ENCODE measurements around the gene C1orf21.

Gene C1orf21

GRCh38 chr1:184533915-184534314, 147.1 kb downstream of the C1orf21 start:
- Mint-ChIP-seq H3K36me3 (ENCODE audit: low read depth) (no peaks in the 10 kb centered on the region), H3K4me1 (peaks cover 4% of the 10 kb centered on the region), H3K27ac (no peak overlapping the region), H3K27me3 (peaks cover 2% of the 10 kb centered on the region), H3K4me3 (no peak overlapping the region), H3K9me3 (peaks cover 2% of the 10 kb centered on the region)
- no peak for DNase-seq
- ATAC-seq = no peak

GRCh38 chr1:184534690-184535089, 147.9 kb downstream of the C1orf21 start:
- H3K27me3 Mint-ChIP-seq = peaks cover 2% of the 10 kb centered on the region
- ATAC-seq = no peak
- DNase-seq = no peak
- H3K4me1 Mint-ChIP-seq = peaks cover 4% of the 10 kb centered on the region
- no peak overlapping the region for H3K27ac Mint-ChIP-seq
- H3K4me3 Mint-ChIP-seq = no peak overlapping the region
- H3K36me3 Mint-ChIP-seq (ENCODE audit: low read depth) = no peaks in the 10 kb centered on the region
- peaks cover 7% of the 10 kb centered on the region for H3K9me3 Mint-ChIP-seq

GRCh38 chr1:184535191-184535970, 148.6 kb downstream of the C1orf21 start:
- H3K4me3 Mint-ChIP-seq = no peak overlapping the region

GRCh38 chr1:184536246-184536985, 149.6 kb downstream of the C1orf21 start:
- H3K27ac Mint-ChIP-seq = no peak overlapping the region
- no peak overlapping the region for H3K4me3 Mint-ChIP-seq

More at GRCh38 chr1:184535191-184535970, 148.6 kb downstream of the C1orf21 start:
- ATAC-seq (no peak), DNase-seq (no peak)
- Mint-ChIP-seq H3K27me3 (peaks cover 2% of the 10 kb centered on the region), H3K36me3 (ENCODE audit: low read depth) (no peaks in the 10 kb centered on the region), H3K27ac (no peak overlapping the region), H3K9me3 (peaks cover 7% of the 10 kb centered on the region), H3K4me1 (peaks cover 4% of the 10 kb centered on the region)

GRCh38 chr1:184539580-184539979, 152.8 kb downstream of the C1orf21 start:
- H3K9me3 Mint-ChIP-seq = peaks cover 7% of the 10 kb centered on the region
- H3K27me3 Mint-ChIP-seq = peaks cover 2% of the 10 kb centered on the region
- DNase-seq (no peak), ATAC-seq (no peak)
- H3K36me3 Mint-ChIP-seq (ENCODE audit: low read depth) = no peaks in the 10 kb centered on the region
- H3K4me3 Mint-ChIP-seq = no peak overlapping the region
- no peak overlapping the region for H3K27ac Mint-ChIP-seq
- H3K4me1 Mint-ChIP-seq = no peaks in the 10 kb centered on the region

More at GRCh38 chr1:184536246-184536985, 149.6 kb downstream of the C1orf21 start:
- Mint-ChIP-seq H3K9me3 (peaks cover 7% of the 10 kb centered on the region), H3K27me3 (peaks cover 2% of the 10 kb centered on the region), H3K36me3 (ENCODE audit: low read depth) (no peaks in the 10 kb centered on the region), H3K4me1 (peaks cover 4% of the 10 kb centered on the region)
- no peak for DNase-seq
- no peak for ATAC-seq

- Mint-ChIP-seq H3K9me3 (peaks cover 7% of the 10 kb centered on the region), H3K27ac (no peak overlapping the region), H3K36me3 (ENCODE audit: low read depth) (no peaks in the 10 kb centered on the region), H3K4me3 (no peak overlapping the region), H3K27me3 (peaks cover 2% of the 10 kb centered on the region), H3K4me1 (no peaks in the 10 kb centered on the region)
- no peak for DNase-seq
- ATAC-seq = no peak
Observed at GRCh38 chr1:184541537-184542152, 154.8 kb downstream of the C1orf21 start.

GRCh38 chr1:184542291-184542690, 155.5 kb downstream of the C1orf21 start:
- Mint-ChIP-seq H3K4me3 (no peak overlapping the region), H3K36me3 (ENCODE audit: low read depth) (no peaks in the 10 kb centered on the region), H3K9me3 (peaks cover 7% of the 10 kb centered on the region), H3K27me3 (no peaks in the 10 kb centered on the region), H3K27ac (no peak overlapping the region), H3K4me1 (no peaks in the 10 kb centered on the region)
- ATAC-seq (no peak), DNase-seq (no peak)

- H3K4me3 Mint-ChIP-seq = no peak overlapping the region
- H3K4me1 Mint-ChIP-seq = no peaks in the 10 kb centered on the region
- DNase-seq = no peak
- H3K9me3 Mint-ChIP-seq = no peaks in the 10 kb centered on the region
- no peaks in the 10 kb centered on the region for H3K27me3 Mint-ChIP-seq
- no peaks in the 10 kb centered on the region for H3K36me3 Mint-ChIP-seq (ENCODE audit: low read depth)
- no peak overlapping the region for H3K27ac Mint-ChIP-seq
- no peak for ATAC-seq
Observed at GRCh38 chr1:184545601-184546000, 158.8 kb downstream of the C1orf21 start.

GRCh38 chr1:184552446-184552845, 165.6 kb downstream of the C1orf21 start:
- Mint-ChIP-seq H3K27me3 (peaks cover 1% of the 10 kb centered on the region), H3K9me3 (no peaks in the 10 kb centered on the region), H3K27ac (no peak overlapping the region), H3K4me1 (no peaks in the 10 kb centered on the region), H3K4me3 (no peak overlapping the region), H3K36me3 (ENCODE audit: low read depth) (no peaks in the 10 kb centered on the region)
- DNase-seq (no peak), ATAC-seq (no peak)

GRCh38 chr1:184553845-184554244, 167.0 kb downstream of the C1orf21 start:
- DNase-seq = no peak

GRCh38 chr1:184555665-184556641, 169.1 kb downstream of the C1orf21 start:
- no peak for ATAC-seq
- H3K27me3 Mint-ChIP-seq = peaks cover 1% of the 10 kb centered on the region
- no peaks in the 10 kb centered on the region for H3K36me3 Mint-ChIP-seq (ENCODE audit: low read depth)
- H3K27ac Mint-ChIP-seq = no peak overlapping the region
- DNase-seq = no peak
- H3K4me1 Mint-ChIP-seq = peaks cover 3% of the 10 kb centered on the region
- H3K4me3 Mint-ChIP-seq = no peak overlapping the region
- H3K9me3 Mint-ChIP-seq = no peaks in the 10 kb centered on the region

More at GRCh38 chr1:184553845-184554244, 167.0 kb downstream of the C1orf21 start:
- Mint-ChIP-seq H3K27ac (no peak overlapping the region), H3K4me1 (peaks cover 3% of the 10 kb centered on the region), H3K9me3 (no peaks in the 10 kb centered on the region), H3K4me3 (no peak overlapping the region), H3K27me3 (peaks cover 1% of the 10 kb centered on the region), H3K36me3 (ENCODE audit: low read depth) (no peaks in the 10 kb centered on the region)
- no peak for ATAC-seq

- H3K27ac Mint-ChIP-seq = no peak overlapping the region
- DNase-seq (no peak), ATAC-seq (no peak)
- H3K27me3 Mint-ChIP-seq = peaks cover 1% of the 10 kb centered on the region
- H3K4me3 Mint-ChIP-seq = no peak overlapping the region
- H3K4me1 Mint-ChIP-seq = peaks cover 3% of the 10 kb centered on the region
- no peaks in the 10 kb centered on the region for H3K9me3 Mint-ChIP-seq
- no peaks in the 10 kb centered on the region for H3K36me3 Mint-ChIP-seq (ENCODE audit: low read depth)
Observed at GRCh38 chr1:184556665-184557064, 169.8 kb downstream of the C1orf21 start.

- no peak overlapping the region for H3K4me3 Mint-ChIP-seq
- no peaks in the 10 kb centered on the region for H3K27me3 Mint-ChIP-seq
- no peak for DNase-seq
- H3K36me3 Mint-ChIP-seq (ENCODE audit: low read depth) = no peaks in the 10 kb centered on the region
- no peaks in the 10 kb centered on the region for H3K9me3 Mint-ChIP-seq
- ATAC-seq = no peak
- peaks cover 3% of the 10 kb centered on the region for H3K4me1 Mint-ChIP-seq
- no peak overlapping the region for H3K27ac Mint-ChIP-seq
Observed at GRCh38 chr1:184557423-184558347, 170.9 kb downstream of the C1orf21 start.

All from activated naive CD8-positive, alpha-beta T cell treated with anti-CD3 and anti-CD28 coated beads, Interleukin-2, amount 50 U/mL, for 24 hours (primary cell).